ENCODE data around the gene SURF2. TPM values are rescaled to one million over a fixed set of nuclear protein-coding genes. Genes with fewer than 3 reads are reported as not detected.
"Not testable (repeated sequence)": the region's sequence is repeated elsewhere in the genome, so short reads cannot be mapped to it uniquely, and the experiment has no call there.

Gene SURF2
- total and polyA plus RNA-seq, 7 donors, result 10.2 to 32.3 (median 18.5) TPM

DNA sequence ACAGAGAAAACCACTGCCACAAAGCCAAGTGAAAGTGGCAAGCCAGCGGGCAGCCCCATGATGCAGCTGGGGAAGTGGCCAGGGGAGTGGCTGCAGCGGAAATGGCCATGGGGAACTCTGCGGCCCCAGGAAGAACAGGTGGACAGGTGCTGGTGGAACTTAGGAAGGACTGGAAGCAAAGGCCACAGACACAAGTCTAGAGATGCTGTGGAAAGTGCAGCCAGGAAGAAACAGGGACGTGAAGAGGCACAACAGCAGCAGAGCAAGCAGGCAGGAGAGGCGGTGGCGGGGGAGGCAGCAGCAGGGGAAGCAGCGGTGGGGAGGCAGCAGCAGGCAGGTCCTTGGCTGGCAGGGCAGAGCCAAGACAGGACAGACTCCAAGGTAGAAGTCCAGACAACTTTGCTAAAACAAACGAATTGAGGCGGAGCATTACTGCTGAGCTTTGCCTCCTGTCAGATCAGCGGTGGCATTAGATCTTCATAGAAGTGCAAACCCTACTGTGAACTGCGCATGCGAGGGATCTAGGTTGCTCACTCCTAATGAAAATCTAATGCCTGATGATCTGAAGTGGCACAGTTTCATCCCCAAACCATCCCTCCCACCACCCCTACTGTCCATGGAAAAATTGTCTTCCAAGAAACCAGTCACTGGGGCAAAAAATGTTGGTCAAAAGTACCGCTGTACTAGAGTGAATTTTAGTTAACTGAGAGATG lies 32.2 kb upstream of the SURF2 start:
- no peaks in the 10 kb centered on the region for H3K9me3 ChIP-seq
- intact Hi-C loops (cut with DNase I), result no loop called here
- no peak overlapping the region for H3K4me3 ChIP-seq
- DNase-seq, result peak; percentile 30
- H3K36me3 ChIP-seq, result no peaks in the 10 kb centered on the region
- WGBS, 2 donors, result 83 to 91% methylated on average over 13 of the region's 13 CpGs
- no peaks in the 10 kb centered on the region for H3K4me1 ChIP-seq
- no peaks in the 10 kb centered on the region for H3K27me3 ChIP-seq
- no peak overlapping the region for H3K27ac ChIP-seq
- TF ChIP-seq POLR2A (IDR thresholded peaks at IDR 0.05) (no peak), EP300 (IDR thresholded peaks at IDR 0.05) (no peak), POLR2AphosphoS5 (IDR thresholded peaks at IDR 0.05) (no peak)
- TF ChIP-seq, protein P1, sequence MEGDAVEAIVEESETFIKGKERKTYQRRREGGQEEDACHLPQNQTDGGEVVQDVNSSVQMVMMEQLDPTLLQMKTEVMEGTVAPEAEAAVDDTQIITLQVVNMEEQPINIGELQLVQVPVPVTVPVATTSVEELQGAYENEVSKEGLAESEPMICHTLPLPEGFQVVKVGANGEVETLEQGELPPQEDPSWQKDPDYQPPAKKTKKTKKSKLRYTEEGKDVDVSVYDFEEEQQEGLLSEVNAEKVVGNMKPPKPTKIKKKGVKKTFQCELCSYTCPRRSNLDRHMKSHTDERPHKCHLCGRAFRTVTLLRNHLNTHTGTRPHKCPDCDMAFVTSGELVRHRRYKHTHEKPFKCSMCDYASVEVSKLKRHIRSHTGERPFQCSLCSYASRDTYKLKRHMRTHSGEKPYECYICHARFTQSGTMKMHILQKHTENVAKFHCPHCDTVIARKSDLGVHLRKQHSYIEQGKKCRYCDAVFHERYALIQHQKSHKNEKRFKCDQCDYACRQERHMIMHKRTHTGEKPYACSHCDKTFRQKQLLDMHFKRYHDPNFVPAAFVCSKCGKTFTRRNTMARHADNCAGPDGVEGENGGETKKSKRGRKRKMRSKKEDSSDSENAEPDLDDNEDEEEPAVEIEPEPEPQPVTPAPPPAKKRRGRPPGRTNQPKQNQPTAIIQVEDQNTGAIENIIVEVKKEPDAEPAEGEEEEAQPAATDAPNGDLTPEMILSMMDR (IDR thresholded peaks at IDR 0.05), result no peak

DNA sequence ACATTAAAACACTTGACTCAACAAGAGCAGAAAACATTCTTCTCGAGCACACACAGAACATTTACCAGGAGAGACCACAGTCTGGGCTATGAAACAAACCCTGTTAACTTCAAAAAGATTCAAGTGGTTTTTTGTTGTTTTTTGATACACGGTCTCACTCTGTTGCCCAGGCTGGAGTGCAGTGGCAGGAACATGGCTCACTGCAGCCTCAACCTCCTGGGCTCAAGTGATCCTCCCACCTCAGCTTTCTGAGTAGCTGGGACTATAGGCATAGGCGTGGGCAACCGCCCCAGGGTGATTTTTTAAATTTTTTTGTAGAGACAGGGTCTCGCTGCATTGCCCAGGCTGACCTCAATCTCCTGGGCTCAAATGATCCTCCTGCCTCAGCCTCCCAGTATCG lies 29.3 kb upstream of the SURF2 start:
- H3K27ac ChIP-seq, result not testable (repeated sequence)
- DNase-seq, result peak; percentile 33

DNA sequence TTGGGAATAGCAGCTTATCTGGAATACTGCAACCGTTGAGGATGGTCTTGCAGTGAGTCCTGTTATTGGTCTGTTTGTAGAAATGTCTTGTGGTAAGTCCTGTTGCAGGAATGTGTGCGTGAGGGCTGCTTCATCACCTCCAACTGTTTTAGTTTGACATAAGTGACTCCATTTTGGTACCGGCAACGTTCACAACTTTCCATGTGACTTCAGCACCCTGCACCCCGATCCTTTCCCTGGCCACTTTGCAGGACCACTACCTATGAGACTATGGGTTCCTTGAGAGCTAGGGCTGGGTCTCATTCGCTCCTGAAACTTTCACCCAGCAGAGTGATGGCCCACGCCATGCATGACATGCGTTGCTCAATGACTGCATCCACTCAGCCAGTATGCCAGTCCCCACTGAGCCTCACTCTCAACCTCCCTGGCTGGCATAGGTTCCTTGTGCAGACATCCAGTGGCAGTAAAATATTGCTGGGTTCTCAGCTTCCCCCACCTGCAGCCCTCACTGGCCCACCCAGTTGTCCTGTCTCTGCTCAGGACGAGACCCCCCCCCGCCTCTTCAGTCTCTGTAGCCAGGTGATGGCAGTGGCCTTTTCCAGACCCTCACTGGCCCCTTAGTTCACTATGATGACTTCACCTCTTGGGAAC lies 28.4 kb upstream of the SURF2 start:
- peak; percentile 50 for DNase-seq
- TF ChIP-seq POLR2AphosphoS5 (IDR thresholded peaks at IDR 0.05), result no peak
- intact Hi-C loops (cut with DNase I), result loop anchor here (5.0 kb wide), 1 partner anchor 146 kb away; no protein-coding TSS in a partner anchor
- H3K9me3 ChIP-seq, result no peaks in the 10 kb centered on the region
- no peak overlapping the region for H3K4me3 ChIP-seq
- peaks cover 19 to 33% (median 26%) of the 10 kb centered on the region in 4 donors for H3K36me3 ChIP-seq
- H3K27me3 ChIP-seq, result no peaks in the 10 kb centered on the region
- 94 to 97% methylated on average over 10 of the region's 10 CpGs for WGBS, 2 donors
- H3K4me1 ChIP-seq, result no peaks in the 10 kb centered on the region
- H3K27ac ChIP-seq, result no peak overlapping the region

More for the DNA sequence above, 29.3 kb upstream of the SURF2 start:
- 92 to 94% methylated on average over 6 of the region's 6 CpGs for WGBS, 2 donors
- not testable (repeated sequence) for H3K4me1 ChIP-seq, H3K4me3 ChIP-seq, H3K27me3 ChIP-seq, H3K9me3 ChIP-seq
- H3K36me3 ChIP-seq, result peaks cover 9 to 24% (median 17%) of the 10 kb centered on the region in 4 donors
- intact Hi-C loops (cut with DNase I), result loop anchor here (5.0 kb wide), 1 partner anchor 145 kb away; no protein-coding TSS in a partner anchor

DNA sequence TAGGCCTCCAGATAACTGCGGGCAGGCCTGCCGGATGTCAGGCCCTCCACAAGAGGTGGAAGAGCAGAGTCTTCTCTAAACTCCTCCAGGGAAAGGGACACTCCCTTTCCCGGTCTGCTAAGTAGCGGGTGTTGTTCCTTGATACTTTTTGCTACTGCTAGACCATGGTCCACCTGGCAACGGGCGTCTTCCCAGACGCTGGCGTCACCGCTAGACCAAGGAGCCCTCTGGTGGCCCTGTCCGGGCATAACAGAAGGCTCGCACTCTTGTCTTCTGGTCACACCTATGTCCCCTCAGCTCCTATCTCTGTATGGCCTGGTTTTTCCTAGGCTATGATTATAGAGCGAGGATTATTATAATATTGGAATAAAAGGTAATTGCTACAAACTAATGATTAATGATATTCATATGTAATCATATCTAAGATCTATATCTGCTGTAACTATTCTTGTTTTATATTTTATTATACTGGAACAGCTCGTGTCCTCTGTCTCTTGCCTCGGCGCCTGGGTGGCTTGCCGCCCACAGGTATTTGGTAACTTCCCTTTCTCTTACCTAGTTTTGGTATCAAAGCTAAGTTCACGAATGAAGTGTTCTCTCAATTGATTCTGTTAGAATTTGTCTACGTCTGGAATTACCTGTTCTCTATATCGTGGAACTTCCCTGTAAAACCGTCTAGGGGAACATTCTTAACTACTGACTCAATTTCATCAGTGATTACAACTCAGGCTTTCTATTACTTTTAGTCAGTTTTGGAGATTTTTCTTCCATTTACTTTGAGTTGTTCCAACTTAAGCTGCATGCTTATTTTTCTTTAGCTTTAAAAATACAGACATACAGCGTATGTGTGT lies 26.8 kb upstream of the SURF2 start:
- H3K27me3 ChIP-seq, H3K9me3 ChIP-seq, H3K27ac ChIP-seq, H3K4me3 ChIP-seq: not testable (repeated sequence)
- H3K4me1 ChIP-seq, result peaks cover 0 to 11% (median 7%) of the 10 kb centered on the region in 4 donors
- intact Hi-C loops (cut with DNase I), result loop anchor here (5.0 to 10.0 kb wide), 2 partner anchors 147 to 305 kb away; no protein-coding TSS in a partner anchor
- H3K36me3 ChIP-seq, result peaks cover 34 to 49% (median 37%) of the 10 kb centered on the region in 4 donors
- TF ChIP-seq, protein P1 (IDR thresholded peaks at IDR 0.05), result peak; percentile 12 to 55 (median 34)
- peak in 1 of 4 donors; percentile 12 for TF ChIP-seq POLR2AphosphoS5 (IDR thresholded peaks at IDR 0.05)
- DNase-seq, result peak; percentile 64
- 49 to 61% methylated on average over 21 of the region's 21 CpGs for WGBS, 2 donors

DNA sequence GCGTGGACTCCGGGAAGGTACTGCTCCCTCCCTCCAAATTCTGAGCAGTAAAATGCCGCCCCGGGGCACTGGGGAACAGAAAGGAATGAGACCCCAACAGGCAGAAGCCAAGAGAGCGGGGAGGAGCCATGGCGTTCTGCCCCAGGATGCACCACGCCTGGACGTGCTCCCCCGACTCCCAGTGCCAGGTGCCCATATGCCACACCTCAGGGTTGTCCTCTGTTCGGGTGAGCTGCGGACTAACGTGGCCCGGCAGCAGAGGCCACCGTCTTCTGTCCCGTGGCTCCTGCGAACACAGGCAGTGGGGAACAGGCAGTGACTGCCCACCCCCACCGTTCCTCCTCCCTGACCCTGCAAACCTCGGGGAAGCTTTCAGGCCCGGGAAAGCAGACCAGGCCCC lies 25.1 kb upstream of the SURF2 start:
- Histone ChIP-seq H3K27me3 (no peaks in the 10 kb centered on the region), H3K27ac (no peak overlapping the region), H3K36me3 (peaks cover 34 to 52% (median 37%) of the 10 kb centered on the region in 4 donors), H3K9me3 (no peaks in the 10 kb centered on the region), H3K4me1 (peaks cover 0 to 21% (median 17%) of the 10 kb centered on the region in 4 donors), H3K4me3 (no peak overlapping the region)
- peak; percentile 52 for DNase-seq
- no peak for TF ChIP-seq EP300 (IDR thresholded peaks at IDR 0.05)
- TF ChIP-seq, protein P1 (IDR thresholded peaks at IDR 0.05), result no peak
- no peak for TF ChIP-seq POLR2AphosphoS5 (IDR thresholded peaks at IDR 0.05)
- no peak for TF ChIP-seq POLR2A (IDR thresholded peaks at IDR 0.05)
- intact Hi-C loops (cut with DNase I), result loop anchor here (10.0 kb wide), 1 partner anchor 306 kb away; no protein-coding TSS in a partner anchor
- WGBS, 2 donors, result 65 to 88% methylated on average over 19 of the region's 19 CpGs

All from sigmoid colon (tissue), 7 donors.